Stimulated activated naive B cell treated with anti-CD40 and anti-IgM and Interleukin-4, amounts not matched to agents 10 μg/mL and 1 μg/mL and 100 μg/mL, for 72 hours (primary cell): ENCODE data around the gene PTBP1.

Experiments used
- ATAC-seq, 2 donors: fragments of 150-1000 bp; cut with Tn5 transposase; replicated peaks; 2 replicates each; pipeline ENCODE4 v1.10.0; 2021; ENCODE audit warnings: moderate library complexity in 1 of 2
- DNase-seq: peaks from one replicate; pipeline ENCODE4 v3.0.0; 2021
- H3K27ac Mint-ChIP-seq: one replicate; pipeline ENCODE4 v1.8.0; 2022; ENCODE audit warnings: mild to moderate bottlenecking, mixed read lengths
- H3K27me3 Mint-ChIP-seq, 2 donors: one replicate each; pipeline ENCODE4 v1.8.0; 2022; ENCODE audit warnings: mixed read lengths in 2 of 2
- H3K36me3 Mint-ChIP-seq, 2 donors: one replicate each; pipeline ENCODE4 v1.8.0; 2022; ENCODE audit warnings: mixed read lengths in 2 of 2, mild to moderate bottlenecking in 1 of 2
- H3K4me1 Mint-ChIP-seq, 2 donors: one replicate each; pipeline ENCODE4 v1.8.0; 2022; ENCODE audit warnings: mixed read lengths in 2 of 2, mild to moderate bottlenecking in 1 of 2
- H3K4me3 Mint-ChIP-seq, 2 donors: one replicate each; pipeline ENCODE4 v1.8.0; 2022; ENCODE audit warnings: mild to moderate bottlenecking in 2 of 2, mixed read lengths in 2 of 2, moderate library complexity in 1 of 2
- H3K9me3 Mint-ChIP-seq, 2 donors: one replicate each; pipeline ENCODE4 v1.8.0; 2022; ENCODE audit warnings: mixed read lengths in 2 of 2, mild to moderate bottlenecking in 1 of 2

Gene PTBP1

GRCh38 chr19:763181-763580 lies 34.1 kb upstream of the PTBP1 start:
- ATAC-seq: no peak
- H3K36me3 Mint-ChIP-seq: peaks cover 5 to 6% of the 10 kb centered on the region in 2 donors
- DNase-seq: no peak
- H3K9me3 Mint-ChIP-seq: peaks cover 5 to 6% of the 10 kb centered on the region in 2 donors
- H3K27ac Mint-ChIP-seq: no peak overlapping the region
- H3K4me3 Mint-ChIP-seq: no peak overlapping the region
- peaks cover 14 to 22% of the 10 kb centered on the region in 2 donors for H3K27me3 Mint-ChIP-seq
- no peaks in the 10 kb centered on the region for H3K4me1 Mint-ChIP-seq

- DNase-seq (no peak), ATAC-seq (no peak)
Observed at GRCh38 chr19:763869-764268, 33.4 kb upstream of the PTBP1 start.

GRCh38 chr19:764301-764700 lies 33.0 kb upstream of the PTBP1 start:
- ATAC-seq: no peak
- Mint-ChIP-seq H3K4me3 (no peak overlapping the region), H3K27me3 (peaks cover 14 to 22% of the 10 kb centered on the region in 2 donors)

More at GRCh38 chr19:763869-764268, 33.4 kb upstream of the PTBP1 start:
- Mint-ChIP-seq H3K27me3 (peaks cover 14 to 22% of the 10 kb centered on the region in 2 donors), H3K9me3 (peaks cover 4 to 5% of the 10 kb centered on the region in 2 donors), H3K4me3 (no peak overlapping the region), H3K4me1 (no peaks in the 10 kb centered on the region), H3K36me3 (peaks cover 2 to 5% of the 10 kb centered on the region in 2 donors), H3K27ac (no peak overlapping the region)

GRCh38 chr19:765179-765738 lies 32.0 kb upstream of the PTBP1 start:
- Mint-ChIP-seq H3K4me1 (peaks cover 0 to under 1% of the 10 kb centered on the region in 2 donors), H3K27ac (no peak overlapping the region), H3K9me3 (peaks cover 0 to 2% of the 10 kb centered on the region in 2 donors), H3K27me3 (peaks cover 14 to 22% of the 10 kb centered on the region in 2 donors), H3K4me3 (no peak overlapping the region), H3K36me3 (no peaks in the 10 kb centered on the region)
- no peak for DNase-seq
- ATAC-seq: no peak

More at GRCh38 chr19:764301-764700, 33.0 kb upstream of the PTBP1 start:
- H3K36me3 Mint-ChIP-seq: peaks cover 2 to 5% of the 10 kb centered on the region in 2 donors
- no peak for DNase-seq
- H3K27ac Mint-ChIP-seq: no peak overlapping the region
- no peaks in the 10 kb centered on the region for H3K4me1 Mint-ChIP-seq
- peaks cover 4 to 5% of the 10 kb centered on the region in 2 donors for H3K9me3 Mint-ChIP-seq

GRCh38 chr19:768424-768823 lies 28.8 kb upstream of the PTBP1 start:
- Mint-ChIP-seq H3K4me3 (no peak overlapping the region), H3K4me1 (peaks cover 0 to 3% of the 10 kb centered on the region in 2 donors), H3K27ac (no peak overlapping the region), H3K9me3 (no peaks in the 10 kb centered on the region), H3K27me3 (peaks cover 15 to 25% of the 10 kb centered on the region in 2 donors), H3K36me3 (no peaks in the 10 kb centered on the region)
- no peak for ATAC-seq
- no peak for DNase-seq

- Mint-ChIP-seq H3K4me3 (no peak overlapping the region), H3K27me3 (peaks cover 15 to 25% of the 10 kb centered on the region in 2 donors), H3K36me3 (no peaks in the 10 kb centered on the region), H3K9me3 (no peaks in the 10 kb centered on the region), H3K27ac (no peak overlapping the region), H3K4me1 (peaks cover 0 to 3% of the 10 kb centered on the region in 2 donors)
- DNase-seq: no peak
- ATAC-seq: no peak
Observed at GRCh38 chr19:769616-770015, 27.6 kb upstream of the PTBP1 start.

- no peak overlapping the region for H3K4me3 Mint-ChIP-seq
- no peaks in the 10 kb centered on the region for H3K36me3 Mint-ChIP-seq
- H3K27ac Mint-ChIP-seq: no peak overlapping the region
- H3K27me3 Mint-ChIP-seq: peaks cover 14 to 18% of the 10 kb centered on the region in 2 donors
- ATAC-seq (peak; percentile 67 to 72), DNase-seq (no peak)
- peaks cover 0 to 3% of the 10 kb centered on the region in 2 donors for H3K4me1 Mint-ChIP-seq
- H3K9me3 Mint-ChIP-seq: no peaks in the 10 kb centered on the region
Observed at GRCh38 chr19:771332-771785, 25.9 kb upstream of the PTBP1 start.

GRCh38 chr19:772063-772462 lies 25.2 kb upstream of the PTBP1 start:
- no peaks in the 10 kb centered on the region for H3K36me3 Mint-ChIP-seq
- ATAC-seq (no peak), DNase-seq (no peak)
- no peaks in the 10 kb centered on the region for H3K9me3 Mint-ChIP-seq
- H3K4me3 Mint-ChIP-seq: no peak overlapping the region
- peaks cover 8 to 11% of the 10 kb centered on the region in 2 donors for H3K27me3 Mint-ChIP-seq
- H3K4me1 Mint-ChIP-seq: peaks cover 0 to 3% of the 10 kb centered on the region in 2 donors
- H3K27ac Mint-ChIP-seq: no peak overlapping the region

GRCh38 chr19:772730-773436 lies 24.4 kb upstream of the PTBP1 start:
- DNase-seq: no peak
- Mint-ChIP-seq H3K9me3 (no peaks in the 10 kb centered on the region), H3K4me1 (peaks cover 0 to 3% of the 10 kb centered on the region in 2 donors), H3K36me3 (no peaks in the 10 kb centered on the region), H3K4me3 (no peak overlapping the region), H3K27ac (no peak overlapping the region), H3K27me3 (peaks cover 5 to 7% of the 10 kb centered on the region in 2 donors)
- ATAC-seq: no peak

GRCh38 chr19:776549-776948 lies 20.7 kb upstream of the PTBP1 start:
- H3K27me3 Mint-ChIP-seq: peaks cover 5 to 26% of the 10 kb centered on the region in 2 donors
- peaks cover 0 to 2% of the 10 kb centered on the region in 2 donors for H3K9me3 Mint-ChIP-seq
- DNase-seq (no peak), ATAC-seq (no peak)
- no peaks in the 10 kb centered on the region for H3K4me1 Mint-ChIP-seq
- no peaks in the 10 kb centered on the region for H3K36me3 Mint-ChIP-seq
- H3K4me3 Mint-ChIP-seq: no peak overlapping the region
- H3K27ac Mint-ChIP-seq: no peak overlapping the region

GRCh38 chr19:778910-779653 lies 18.2 kb upstream of the PTBP1 start:
- DNase-seq: no peak
- Mint-ChIP-seq H3K4me1 (no peaks in the 10 kb centered on the region), H3K36me3 (no peaks in the 10 kb centered on the region), H3K27me3 (peaks cover 0 to 32% of the 10 kb centered on the region in 2 donors), H3K4me3 (no peak overlapping the region), H3K9me3 (peaks cover 0 to 2% of the 10 kb centered on the region in 2 donors), H3K27ac (no peak overlapping the region)
- ATAC-seq: no peak

GRCh38 chr19:780935-781334 lies 16.3 kb upstream of the PTBP1 start:
- Mint-ChIP-seq H3K36me3 (no peaks in the 10 kb centered on the region), H3K27me3 (peaks cover 0 to 32% of the 10 kb centered on the region in 2 donors), H3K9me3 (peaks cover 0 to 2% of the 10 kb centered on the region in 2 donors), H3K27ac (no peak overlapping the region), H3K4me3 (no peak overlapping the region), H3K4me1 (no peaks in the 10 kb centered on the region)
- no peak for DNase-seq
- ATAC-seq: no peak

GRCh38 chr19:781800-782184 lies 15.5 kb upstream of the PTBP1 start:
- H3K9me3 Mint-ChIP-seq: peaks cover 0 to 2% of the 10 kb centered on the region in 2 donors
- ATAC-seq (no peak), DNase-seq (no peak)
- H3K4me1 Mint-ChIP-seq: no peaks in the 10 kb centered on the region
- no peak overlapping the region for H3K27ac Mint-ChIP-seq
- no peak overlapping the region for H3K4me3 Mint-ChIP-seq
- peaks cover 0 to 32% of the 10 kb centered on the region in 2 donors for H3K27me3 Mint-ChIP-seq
- no peaks in the 10 kb centered on the region for H3K36me3 Mint-ChIP-seq

- peaks cover 0 to 2% of the 10 kb centered on the region in 2 donors for H3K9me3 Mint-ChIP-seq
- H3K4me3 Mint-ChIP-seq: no peak overlapping the region
- H3K36me3 Mint-ChIP-seq: no peaks in the 10 kb centered on the region
- ATAC-seq (no peak), DNase-seq (no peak)
- H3K27me3 Mint-ChIP-seq: peaks cover 0 to 32% of the 10 kb centered on the region in 2 donors
- no peaks in the 10 kb centered on the region for H3K4me1 Mint-ChIP-seq
- no peak overlapping the region for H3K27ac Mint-ChIP-seq
Observed at GRCh38 chr19:782185-782877, 14.9 kb upstream of the PTBP1 start.
